SU-DHL-6 (cell line): Measurements from ENCODE around the gene DDX59.

Experiments used
- H2AFZ ChIP-seq: fragments of 200-600 bp; sonication (generic); 2 replicates; pipeline ENCODE4 v1.6.1; 2014; ENCODE audit warnings: low read depth, mild to moderate bottlenecking, moderate library complexity, mixed read lengths, antibody characterized with exemption, low read length; ENCODE audit not compliant: severe bottlenecking
- H3F3A ChIP-seq: fragments of 200-600 bp; shearing (Covaris generic); 2 replicates; pipeline ENCODE4 v1.6.0; 2016; ENCODE audit warnings: antibody characterized with exemption, mild to moderate bottlenecking; ENCODE audit not compliant: insufficient read depth
- H3K27ac ChIP-seq: fragments of 200-600 bp; sonication (generic); 2 replicates; pipeline ENCODE4 v1.5.1; 2016; ENCODE audit warnings: low read depth, mild to moderate bottlenecking, low read length, moderate library complexity, mixed read lengths
- H3K27me3 ChIP-seq: fragments of 200-600 bp; sonication (generic), shearing (Covaris generic); 2 replicates; pipeline ENCODE4 v1.6.0; 2014; ENCODE audit warnings: mild to moderate bottlenecking, low read length
- H3K36me3 ChIP-seq: fragments of 200-600 bp; sonication (generic); 2 replicates; pipeline ENCODE4 v1.6.1; 2014; ENCODE audit warnings: mild to moderate bottlenecking, low read length, mixed read lengths
- H3K4me2 ChIP-seq: fragments of 300-600, 200-600 bp; shearing (Covaris generic), sonication (generic); 2 replicates; pipeline ENCODE4 v1.6.0; 2014; ENCODE audit warnings: low read length, low read depth, mild to moderate bottlenecking; ENCODE audit not compliant: poor library complexity, severe bottlenecking
- H3K4me3 ChIP-seq: fragments of 200-600 bp; sonication (generic); 2 replicates; pipeline ENCODE4 v1.5.1; 2014; ENCODE audit warnings: antibody characterized with exemption, low read length, mild to moderate bottlenecking, mixed read lengths; ENCODE audit not compliant: insufficient read depth, poor library complexity, severe bottlenecking
- H3K79me2 ChIP-seq: fragments of 200-600 bp; sonication (generic); 2 replicates; pipeline ENCODE4 v1.6.1; 2014; ENCODE audit warnings: mild to moderate bottlenecking, low read length, moderate library complexity; ENCODE audit not compliant: insufficient read depth
- H3K9ac ChIP-seq: fragments of 200-600 bp; sonication (generic); 2 replicates; pipeline ENCODE4 v1.7.0; 2014; ENCODE audit warnings: mild to moderate bottlenecking, low read length
- H3K9me2 ChIP-seq: fragments of 200-600 bp; sonication (generic); replicated peaks from 2 replicates; pipeline ENCODE4 v1.6.1; 2014; ENCODE audit warnings: low read length; ENCODE audit not compliant: insufficient read depth
- H3K9me3 ChIP-seq: fragments of 200-600 bp; sonication (generic); 2 replicates; pipeline ENCODE4 v1.6.1; 2014; ENCODE audit warnings: low read length, mixed read lengths; ENCODE audit not compliant: insufficient read depth
- H4K20me1 ChIP-seq: fragments of 200-600 bp; sonication (generic); 2 replicates; pipeline ENCODE4 v1.6.1; 2014; ENCODE audit warnings: low read depth, mild to moderate bottlenecking, antibody characterized with exemption, low read length, moderate library complexity, mixed read lengths
- EZH2phosphoT487 ChIP-seq: fragments of 200-600 bp; sonication (generic), shearing (Covaris generic); conservative IDR thresholded peaks from 2 replicates; pipeline ENCODE4 v1.6.1; 2018; ENCODE audit warnings: mild to moderate bottlenecking, antibody characterized with exemption, low read length, moderate library complexity, mixed read lengths
- TF ChIP-seq, protein P1 (sequence below): fragments of 200-600 bp; sonication (generic); IDR thresholded peaks from one replicate; pipeline ENCODE4 v1.5.1; 2017; ENCODE audit warnings: antibody characterized with exemption, mild to moderate bottlenecking, low read length, moderate library complexity; ENCODE audit not compliant: insufficient read depth, poor library complexity, severe bottlenecking

DDX59 gene

DNA sequence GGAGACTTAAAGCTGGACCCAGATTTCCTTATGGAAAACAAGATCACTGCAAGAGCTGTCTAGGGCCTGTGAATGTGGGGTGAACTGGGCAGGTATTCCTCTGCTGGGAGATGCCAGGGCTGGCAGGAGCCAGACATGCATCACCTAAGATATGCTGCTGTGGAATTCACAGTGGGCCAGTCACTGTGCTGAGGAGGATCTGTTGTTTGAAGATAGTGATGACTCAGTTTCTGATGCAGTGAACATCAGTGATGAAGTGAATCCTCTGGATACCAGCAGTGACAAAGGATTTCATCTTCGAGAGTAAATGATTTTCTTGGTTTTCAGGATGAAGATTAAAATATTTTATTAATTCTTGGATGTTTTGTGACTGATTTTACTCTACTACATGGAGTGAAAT is 39.1 kb upstream of the DDX59 start:
- H3K36me3 ChIP-seq: no peaks in the 10 kb centered on the region
- H3K4me2 ChIP-seq: no peak overlapping the region
- TF ChIP-seq, protein P1, sequence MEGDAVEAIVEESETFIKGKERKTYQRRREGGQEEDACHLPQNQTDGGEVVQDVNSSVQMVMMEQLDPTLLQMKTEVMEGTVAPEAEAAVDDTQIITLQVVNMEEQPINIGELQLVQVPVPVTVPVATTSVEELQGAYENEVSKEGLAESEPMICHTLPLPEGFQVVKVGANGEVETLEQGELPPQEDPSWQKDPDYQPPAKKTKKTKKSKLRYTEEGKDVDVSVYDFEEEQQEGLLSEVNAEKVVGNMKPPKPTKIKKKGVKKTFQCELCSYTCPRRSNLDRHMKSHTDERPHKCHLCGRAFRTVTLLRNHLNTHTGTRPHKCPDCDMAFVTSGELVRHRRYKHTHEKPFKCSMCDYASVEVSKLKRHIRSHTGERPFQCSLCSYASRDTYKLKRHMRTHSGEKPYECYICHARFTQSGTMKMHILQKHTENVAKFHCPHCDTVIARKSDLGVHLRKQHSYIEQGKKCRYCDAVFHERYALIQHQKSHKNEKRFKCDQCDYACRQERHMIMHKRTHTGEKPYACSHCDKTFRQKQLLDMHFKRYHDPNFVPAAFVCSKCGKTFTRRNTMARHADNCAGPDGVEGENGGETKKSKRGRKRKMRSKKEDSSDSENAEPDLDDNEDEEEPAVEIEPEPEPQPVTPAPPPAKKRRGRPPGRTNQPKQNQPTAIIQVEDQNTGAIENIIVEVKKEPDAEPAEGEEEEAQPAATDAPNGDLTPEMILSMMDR: no peak
- no peak for TF ChIP-seq EZH2phosphoT487
- no peak overlapping the region for H3K4me3 ChIP-seq
- no peaks in the 10 kb centered on the region for H4K20me1 ChIP-seq
- H3K9me2 ChIP-seq: no peaks in the 10 kb centered on the region
- no peak overlapping the region for H2AFZ ChIP-seq
- no peak overlapping the region for H3K9ac ChIP-seq
- no peaks in the 10 kb centered on the region for H3K79me2 ChIP-seq
- no peaks in the 10 kb centered on the region for H3K27me3 ChIP-seq
- no peaks in the 10 kb centered on the region for H3K9me3 ChIP-seq
- H3K27ac ChIP-seq: no peak overlapping the region
- H3F3A ChIP-seq: no peaks in the 10 kb centered on the region

DNA sequence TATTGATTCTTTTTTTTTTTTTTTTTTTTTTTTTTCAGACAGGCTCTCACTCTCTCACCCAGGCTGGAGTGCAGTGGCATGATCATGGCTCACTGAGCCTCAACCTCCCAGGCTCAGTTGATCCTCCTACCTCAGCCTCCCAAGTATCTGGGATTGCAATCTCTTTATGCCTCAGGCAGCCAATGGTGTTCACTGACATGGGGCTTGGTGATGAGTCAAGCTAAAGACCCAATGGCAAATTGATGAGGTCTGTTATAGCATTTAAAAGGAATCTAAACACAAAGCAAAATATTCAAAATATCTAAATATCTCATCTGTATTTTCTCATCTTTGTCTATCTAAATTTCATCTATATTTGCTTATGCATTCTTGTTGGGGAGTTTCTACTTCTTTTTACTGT is 38.5 kb upstream of the DDX59 start:
- no peak overlapping the region for H3K4me2 ChIP-seq
- no peaks in the 10 kb centered on the region for H3K9me2 ChIP-seq
- H3K27me3 ChIP-seq: no peaks in the 10 kb centered on the region
- no peaks in the 10 kb centered on the region for H3F3A ChIP-seq
- H4K20me1 ChIP-seq: no peaks in the 10 kb centered on the region
- no peak overlapping the region for H3K4me3 ChIP-seq
- no peaks in the 10 kb centered on the region for H3K36me3 ChIP-seq
- TF ChIP-seq, protein P1: no peak
- TF ChIP-seq EZH2phosphoT487: no peak
- no peak overlapping the region for H2AFZ ChIP-seq
- no peaks in the 10 kb centered on the region for H3K79me2 ChIP-seq
- no peak overlapping the region for H3K9ac ChIP-seq
- no peaks in the 10 kb centered on the region for H3K9me3 ChIP-seq
- H3K27ac ChIP-seq: no peak overlapping the region

- Histone ChIP-seq H3K4me3 (no peak overlapping the region), H3K9me3 (no peaks in the 10 kb centered on the region), H3K27me3 (no peaks in the 10 kb centered on the region), H3K79me2 (no peaks in the 10 kb centered on the region), H4K20me1 (no peaks in the 10 kb centered on the region), H3K36me3 (no peaks in the 10 kb centered on the region), H3K27ac (no peak overlapping the region), H3K9me2 (no peaks in the 10 kb centered on the region), H3K9ac (no peak overlapping the region), H2AFZ (no peak overlapping the region), H3F3A (no peaks in the 10 kb centered on the region), H3K4me2 (no peak overlapping the region)
- no peak for TF ChIP-seq EZH2phosphoT487
Observed at GRCh38 chr1:200707116-200707515, 37.4 kb upstream of the DDX59 start.

DNA sequence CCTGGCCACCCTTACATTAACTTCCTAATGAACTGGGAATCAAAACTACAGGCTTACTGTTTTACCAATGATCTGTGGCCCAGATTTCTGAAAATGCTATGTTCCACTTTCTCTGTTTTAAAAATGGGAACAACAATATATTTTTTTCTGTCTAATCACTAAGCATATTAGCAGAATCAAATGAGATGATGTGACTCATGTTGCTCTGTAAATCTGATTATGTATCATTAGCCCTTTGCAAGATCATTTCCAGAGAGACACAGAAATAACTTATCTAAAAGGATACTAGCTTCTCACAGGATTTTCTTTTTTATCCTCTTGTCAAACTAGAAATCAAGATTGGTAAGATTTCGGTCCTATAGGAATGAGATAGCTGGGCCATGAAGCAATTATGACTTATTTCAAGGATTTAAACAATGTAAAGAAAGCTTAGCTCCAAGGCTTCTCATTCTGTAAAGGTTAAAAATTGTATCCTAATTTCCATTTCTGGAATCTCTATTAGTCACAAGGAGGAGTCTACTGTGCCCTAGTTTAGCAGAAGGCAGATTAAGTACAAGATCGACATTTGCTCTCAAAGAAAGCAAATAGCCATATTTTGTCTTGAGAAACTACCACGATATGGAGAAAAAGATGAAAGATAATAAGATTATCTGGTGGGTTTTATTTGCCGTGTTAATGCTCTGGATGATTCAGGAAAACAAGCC is 36.6 kb upstream of the DDX59 start:
- no peaks in the 10 kb centered on the region for H3K9me2 ChIP-seq
- H4K20me1 ChIP-seq: 0 out of 2 replicates have a peak, but pooled peaks cover 1% of the 10 kb centered on the region
- H3K4me3 ChIP-seq: no peak overlapping the region
- no peaks in the 10 kb centered on the region for H3K27me3 ChIP-seq
- no peaks in the 10 kb centered on the region for H3F3A ChIP-seq
- no peak overlapping the region for H3K9ac ChIP-seq
- no peaks in the 10 kb centered on the region for H3K9me3 ChIP-seq
- no peak overlapping the region for H2AFZ ChIP-seq
- H3K4me2 ChIP-seq: no peak overlapping the region
- TF ChIP-seq, protein P1: no peak
- TF ChIP-seq EZH2phosphoT487: no peak
- H3K27ac ChIP-seq: no peak overlapping the region
- no peaks in the 10 kb centered on the region for H3K79me2 ChIP-seq
- no peaks in the 10 kb centered on the region for H3K36me3 ChIP-seq
